HG03060 (cell line): ENCODE data around the gene ANTKMT.

Experiments used
- ATAC-seq: cut with Tn5 transposase; IDR thresholded peaks from one replicate; pipeline ENCODE4 v1.9.1; 2021; ENCODE audit warnings: low read depth, moderate number of reproducible peaks; ENCODE audit not compliant: unreplicated experiment

ANTKMT gene

DNA sequence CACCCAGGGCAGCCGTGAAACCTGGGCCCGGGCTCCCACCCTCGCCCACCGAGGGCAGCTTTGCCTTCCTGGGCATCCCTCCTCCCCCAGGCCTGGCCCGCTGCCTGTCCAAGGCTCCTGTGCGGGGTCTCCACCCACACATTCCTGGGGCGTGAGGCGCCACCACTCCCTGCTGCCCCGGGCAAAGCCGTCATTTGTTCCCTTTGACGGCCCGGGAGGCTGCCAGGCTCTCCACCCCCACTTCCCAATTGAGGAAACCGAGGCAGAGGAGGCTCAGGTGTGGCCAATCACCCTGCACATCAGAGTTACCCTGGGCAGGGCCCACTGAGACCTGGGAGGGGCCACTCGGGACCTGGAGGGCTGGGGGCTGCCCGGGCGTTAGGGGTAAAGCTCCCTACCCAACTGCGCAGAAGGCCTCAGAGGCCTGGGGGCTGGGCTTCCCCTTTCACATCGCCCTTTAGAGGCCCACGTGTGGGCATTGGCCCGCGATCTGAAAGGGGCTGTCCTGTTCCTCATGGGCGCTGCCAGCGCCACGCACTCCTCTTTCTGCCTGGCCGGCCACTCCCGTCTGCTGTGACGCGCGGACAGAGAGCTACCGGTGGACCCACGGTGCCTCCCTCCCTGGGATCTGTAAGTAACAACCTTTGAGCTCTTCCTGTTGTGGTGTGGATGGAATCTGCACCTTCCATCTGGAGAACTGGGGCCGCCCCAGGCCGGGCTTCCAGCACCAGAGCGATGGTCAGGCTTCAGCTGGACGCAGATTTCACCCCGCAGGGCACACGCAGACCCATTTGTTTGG is 39.8 kb downstream of the ANTKMT start, which contains the start of gene MSLN:
MSLN (plus strand) TSS at position 190 of the 799 bp plus-strand sequence. CDS start 1,947 bp downstream, outside the sequence.
- no peak for ATAC-seq

DNA sequence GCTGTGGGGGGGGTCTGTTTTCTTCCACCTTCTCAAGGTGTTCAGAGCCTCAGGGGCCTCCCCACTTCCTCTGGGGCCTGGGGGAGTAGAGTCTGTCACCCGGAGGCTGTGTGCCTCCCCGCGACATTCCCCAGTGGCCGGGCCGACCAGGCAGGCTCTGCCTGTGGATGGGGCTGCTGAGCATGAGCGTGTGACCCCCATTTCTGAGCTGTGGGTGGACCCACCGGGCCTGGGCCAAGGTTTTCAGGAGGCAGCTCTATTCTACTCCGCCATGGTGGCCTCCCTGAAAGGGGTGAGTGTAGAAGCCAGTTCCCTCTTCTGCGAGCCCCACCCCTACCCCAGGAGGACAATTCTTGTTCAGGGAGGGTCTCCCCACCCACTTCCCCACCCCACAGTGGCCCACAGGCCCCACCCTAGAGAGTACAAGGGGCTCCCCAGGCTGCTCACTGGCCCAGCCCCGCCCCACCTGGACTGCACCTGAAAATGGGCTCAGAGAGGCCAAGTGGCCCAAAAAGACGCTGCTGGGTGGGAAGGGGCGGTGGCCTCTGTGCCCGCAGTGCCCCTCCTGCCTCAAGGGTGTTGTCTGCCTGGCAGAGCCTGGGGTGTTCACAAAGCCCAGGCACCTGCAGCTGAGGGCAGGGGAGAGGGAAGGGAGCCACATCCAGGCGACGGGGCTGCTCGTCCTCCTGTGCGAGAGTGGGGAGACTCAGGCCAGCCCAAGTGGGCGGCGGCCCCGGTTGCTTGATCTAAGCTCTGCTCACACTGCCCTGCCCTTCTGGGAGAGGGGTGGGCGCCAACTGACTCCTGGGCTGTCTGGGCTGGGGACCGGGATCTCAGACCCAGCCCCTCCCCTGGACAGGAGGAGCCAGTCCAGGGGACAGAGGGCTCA is 40.9 kb downstream of the ANTKMT start:
- ATAC-seq: no peak

DNA sequence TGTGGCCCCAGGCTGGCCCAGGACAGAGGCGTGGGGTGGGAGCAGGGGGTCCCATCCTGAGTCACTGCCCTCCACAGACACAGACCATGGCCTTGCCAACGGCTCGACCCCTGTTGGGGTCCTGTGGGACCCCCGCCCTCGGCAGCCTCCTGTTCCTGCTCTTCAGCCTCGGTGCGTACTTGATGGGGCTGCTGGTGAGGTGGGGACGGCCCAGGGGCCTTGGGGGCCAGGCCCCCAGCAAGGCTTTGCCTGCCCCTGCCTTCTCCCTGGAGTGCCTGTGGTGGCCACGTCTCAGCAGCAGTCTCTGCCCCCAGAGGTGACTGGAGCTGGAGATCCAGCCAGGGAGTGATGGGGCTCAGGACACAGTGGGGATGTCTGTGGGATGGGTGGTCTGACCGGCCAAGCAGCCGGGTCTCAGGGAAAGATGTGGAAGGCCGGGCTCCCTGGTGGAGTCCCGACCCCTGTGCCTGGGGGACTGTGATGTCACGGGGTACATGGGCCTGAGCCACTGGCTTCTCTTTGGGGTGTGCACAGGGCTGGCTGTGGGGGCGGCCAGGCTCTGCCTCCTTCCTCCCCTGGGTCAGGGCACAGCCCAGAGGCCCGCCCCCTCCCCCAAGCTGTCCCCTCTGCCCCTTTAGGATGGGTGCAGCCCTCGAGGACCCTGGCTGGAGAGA is 41.8 kb downstream of the ANTKMT start:
- ATAC-seq: no peak

DNA sequence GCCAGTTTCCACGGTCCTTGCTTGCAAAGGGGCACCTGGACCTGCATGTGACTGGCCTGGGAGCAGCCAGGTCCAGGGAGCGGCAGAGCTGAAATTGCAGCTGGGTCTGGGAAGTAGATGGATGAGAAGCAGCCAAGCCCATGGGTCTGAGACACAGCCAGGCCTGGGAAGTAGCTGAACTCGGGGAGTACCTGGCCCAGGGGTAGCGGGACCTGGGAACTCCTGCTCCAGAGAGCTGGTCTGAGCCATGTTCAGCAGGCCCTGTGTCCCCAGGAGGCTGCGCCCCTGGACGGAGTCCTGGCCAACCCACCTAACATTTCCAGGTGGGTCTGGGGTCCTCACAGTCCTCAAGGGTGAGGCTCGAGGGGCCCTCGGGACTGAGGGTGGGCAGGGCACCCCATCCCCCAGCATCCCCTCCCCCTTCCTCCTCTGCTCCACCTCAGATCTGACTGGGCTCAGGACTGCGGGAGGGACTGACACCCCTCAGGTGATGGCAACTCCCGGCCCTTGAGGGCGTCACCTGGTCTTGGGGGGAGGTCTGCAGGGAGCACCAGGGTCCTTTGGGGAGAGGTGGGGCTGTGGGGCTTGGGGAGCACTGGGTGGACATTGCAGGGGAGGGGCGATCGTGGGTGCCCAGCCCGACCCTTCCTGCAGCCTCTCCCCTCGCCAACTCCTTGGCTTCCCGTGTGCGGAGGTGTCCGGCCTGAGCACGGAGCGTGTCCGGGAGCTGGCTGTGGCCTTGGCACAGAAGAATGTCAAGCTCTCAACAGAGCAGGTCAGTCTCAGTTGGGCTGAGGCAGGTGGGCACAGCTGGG is 42.6 kb downstream of the ANTKMT start:
- ATAC-seq: no peak

DNA sequence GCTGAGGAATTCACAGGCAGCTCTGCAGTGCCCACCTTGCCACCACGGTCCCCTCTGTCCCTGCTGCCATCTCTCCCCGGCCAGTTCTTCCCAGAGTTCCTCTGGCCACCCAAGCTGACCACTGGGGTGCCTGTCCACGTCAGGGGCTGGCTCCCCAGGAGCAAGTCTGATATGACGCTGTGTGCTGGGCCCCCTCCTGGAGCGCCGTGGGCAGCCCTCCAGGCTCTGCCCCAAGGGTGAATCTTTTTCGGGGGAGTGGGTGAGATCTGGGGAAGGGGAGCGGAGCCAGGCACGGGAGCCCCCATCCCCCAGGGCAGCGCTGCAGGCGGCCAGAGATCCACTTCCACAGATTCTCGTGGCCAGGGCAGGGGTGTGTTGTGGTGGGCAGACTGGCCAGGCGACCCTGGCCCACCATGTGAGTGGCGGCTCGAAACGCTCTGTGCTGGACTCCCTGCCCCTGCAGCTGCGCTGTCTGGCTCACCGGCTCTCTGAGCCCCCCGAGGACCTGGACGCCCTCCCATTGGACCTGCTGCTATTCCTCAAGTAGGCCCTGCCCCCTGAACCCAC is 43.3 kb downstream of the ANTKMT start:
- ATAC-seq: no peak

- no peak for ATAC-seq
These were observed 44.0 kb downstream of the ANTKMT start for GRCh38 chr16:764848-765487.

- ATAC-seq: no peak
These were observed 44.5 kb downstream of the ANTKMT start for GRCh38 chr16:765488-765865.

- no peak for ATAC-seq
These were observed 45.3 kb downstream of the ANTKMT start for GRCh38 chr16:766008-766819.

- no peak for ATAC-seq
These were observed 46.1 kb downstream of the ANTKMT start for GRCh38 chr16:766820-767640.

DNA sequence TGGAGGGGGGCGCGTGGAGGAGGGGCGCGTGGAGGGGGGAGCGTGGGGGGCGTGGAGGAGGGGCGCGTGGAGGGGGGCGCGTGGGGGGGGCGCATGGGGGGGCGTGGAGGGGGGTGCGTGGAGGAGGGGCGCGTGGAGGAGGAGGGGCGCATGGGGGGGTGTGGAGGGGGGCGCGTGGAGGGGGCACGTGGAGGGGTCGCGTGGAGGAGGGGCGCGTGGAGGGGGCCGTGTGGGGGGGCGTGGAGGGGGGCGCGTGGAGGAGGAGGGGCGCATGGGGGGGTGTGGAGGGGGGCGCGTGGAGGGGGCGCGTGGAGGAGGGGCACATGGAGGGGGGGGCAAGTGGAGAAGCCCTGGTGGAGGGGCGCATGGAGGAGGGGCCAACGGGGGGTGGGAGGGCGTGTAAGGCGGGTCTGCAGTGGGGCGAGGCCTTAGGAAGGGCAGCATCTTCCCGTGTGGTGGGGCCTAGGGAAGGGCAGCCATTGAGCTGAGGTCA is 46.8 kb downstream of the ANTKMT start:
- no peak for ATAC-seq

GRCh38 chr16:768428-768827 is 47.5 kb downstream of the ANTKMT start:
- ATAC-seq: no peak

GRCh38 chr16:769184-769784 is 48.3 kb downstream of the ANTKMT start:
- ATAC-seq: no peak

DNA sequence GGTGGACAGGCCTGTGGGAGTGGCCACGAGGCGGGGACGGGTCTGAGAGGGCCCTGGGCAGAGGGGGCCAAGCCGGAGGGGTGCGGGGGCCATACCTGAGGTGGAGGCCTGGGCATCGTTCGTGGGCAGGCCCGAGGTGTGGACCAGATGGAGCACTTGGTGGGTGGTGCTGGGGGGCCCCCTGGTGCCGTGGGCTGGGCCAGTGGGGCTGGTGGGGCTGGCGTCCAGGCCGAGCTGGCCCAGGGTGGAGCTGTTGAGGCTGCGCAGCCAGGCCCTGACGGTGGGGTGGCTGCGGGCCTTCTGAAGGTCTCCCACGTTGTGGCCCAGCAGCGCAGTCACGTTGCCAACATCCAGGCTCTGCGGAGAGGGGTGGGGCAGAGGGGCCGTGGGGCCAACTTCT is 49.0 kb downstream of the ANTKMT start:
- ATAC-seq: no peak

GRCh38 chr16:770411-770810 is 49.5 kb downstream of the ANTKMT start:
- ATAC-seq: no peak
